ENCODE measurements around the gene AEBP2.
A peak's percentile ranks its signal among the peaks of the same experiment; 100 is the strongest.
"Not testable (repeated sequence)": the region's sequence is repeated elsewhere in the genome, so short reads cannot be mapped to it uniquely, and the experiment has no call there.

The AEBP2 gene

DNA sequence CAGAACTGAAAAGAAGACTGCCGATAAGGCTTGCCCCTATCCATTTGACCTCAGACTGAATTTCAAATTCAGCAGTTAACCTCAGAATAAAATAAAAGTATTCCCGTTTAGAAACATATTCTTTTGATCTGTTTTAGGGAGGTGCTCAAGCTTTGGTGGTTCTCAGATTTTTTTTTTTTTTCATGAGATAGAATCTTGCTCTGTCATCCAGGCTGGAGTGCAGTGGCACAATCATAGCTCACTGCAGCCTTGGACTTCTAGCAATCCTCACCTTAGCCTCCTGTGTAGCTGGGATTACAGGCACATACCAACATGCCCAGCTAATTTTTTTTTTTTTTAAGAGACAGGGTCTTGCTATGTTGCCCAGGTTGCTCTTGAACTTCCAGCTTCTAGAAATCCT is 15.5 kb downstream of the AEBP2 start:
- no peak for DNase-seq (ENCODE audit: low read depth, low spot score)

GRCh38 chr12:19456176-19456575 is 16.9 kb downstream of the AEBP2 start:
- DNase-seq (ENCODE audit: low read depth, low spot score) = no peak

DNA sequence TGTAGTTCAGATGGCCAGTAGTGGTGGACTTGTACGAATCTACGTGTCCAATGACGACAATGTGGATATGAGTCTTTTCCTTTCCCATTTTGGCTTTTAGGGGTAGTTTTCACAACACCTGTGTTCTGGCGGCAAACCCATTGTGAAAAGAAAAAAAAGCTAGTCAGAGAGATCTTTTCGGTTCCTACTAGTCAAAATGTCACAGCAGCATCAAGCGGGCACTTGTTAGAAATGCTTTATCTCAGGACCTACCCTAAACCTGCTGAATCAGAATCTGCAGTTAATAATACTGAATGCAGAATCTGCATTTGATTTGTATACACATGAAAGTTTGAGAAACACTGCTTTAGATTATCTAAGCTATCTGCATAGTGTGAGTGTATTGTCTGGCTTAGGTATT is 18.3 kb downstream of the AEBP2 start:
- no peak for DNase-seq (ENCODE audit: low read depth, low spot score)

DNA sequence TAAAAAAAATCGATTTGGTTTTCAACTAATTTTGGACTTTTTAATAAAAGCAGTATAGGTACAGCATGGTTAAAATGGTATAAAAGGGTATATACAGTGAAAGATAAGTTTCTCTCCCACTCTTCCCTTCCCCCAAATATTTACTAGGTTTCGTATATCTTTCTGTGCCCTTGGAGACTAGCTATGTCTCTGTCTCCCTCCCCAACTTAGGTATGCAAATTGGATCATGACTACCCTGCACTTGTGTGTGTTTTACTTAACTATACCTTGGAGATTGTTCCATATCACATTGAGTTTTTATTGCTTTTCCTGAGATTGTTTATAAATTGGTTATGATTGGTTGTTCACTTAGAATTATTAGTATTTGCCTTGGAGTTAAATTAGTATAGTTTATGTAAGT is 19.4 kb downstream of the AEBP2 start:
- DNase-seq (ENCODE audit: low read depth, low spot score) = no peak

DNA sequence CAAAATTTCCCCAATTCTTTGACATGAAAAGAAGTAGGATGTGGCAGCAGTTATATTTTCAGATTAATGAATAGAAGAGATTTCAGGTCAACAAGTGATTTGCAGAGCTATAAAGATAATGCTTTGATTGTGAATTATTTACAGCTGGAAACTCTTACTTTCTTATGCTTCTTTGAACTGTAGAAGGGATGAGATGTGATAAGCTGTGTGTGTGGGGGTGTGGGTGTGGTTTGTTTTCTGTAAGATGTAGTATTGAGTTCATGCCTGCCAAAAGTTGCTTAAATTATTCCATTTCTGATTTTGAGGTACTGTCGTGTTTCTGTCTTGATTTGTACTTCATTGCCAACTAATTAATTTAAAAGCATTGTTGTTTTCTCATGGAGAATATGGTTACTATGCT is 22.7 kb downstream of the AEBP2 start:
- no peak for DNase-seq (ENCODE audit: low read depth, low spot score)

DNA sequence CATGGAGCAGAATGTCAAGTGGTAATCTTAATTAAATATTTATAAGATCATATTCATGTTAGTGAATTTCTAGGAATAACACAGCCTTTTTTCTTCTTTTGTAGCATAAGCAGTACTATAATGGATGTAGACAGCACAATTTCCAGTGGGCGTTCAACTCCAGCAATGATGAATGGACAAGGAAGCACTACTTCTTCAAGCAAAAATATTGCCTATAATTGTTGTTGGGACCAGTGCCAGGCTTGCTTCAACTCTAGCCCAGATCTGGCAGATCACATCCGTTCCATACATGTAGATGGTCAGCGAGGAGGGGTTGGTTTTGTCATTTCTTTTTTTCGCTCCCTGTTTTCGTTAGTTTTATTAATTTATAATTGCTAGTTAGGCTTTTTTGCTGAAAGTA is 23.1 kb downstream of the AEBP2 start:
- no peak for DNase-seq (ENCODE audit: low read depth, low spot score)

DNA sequence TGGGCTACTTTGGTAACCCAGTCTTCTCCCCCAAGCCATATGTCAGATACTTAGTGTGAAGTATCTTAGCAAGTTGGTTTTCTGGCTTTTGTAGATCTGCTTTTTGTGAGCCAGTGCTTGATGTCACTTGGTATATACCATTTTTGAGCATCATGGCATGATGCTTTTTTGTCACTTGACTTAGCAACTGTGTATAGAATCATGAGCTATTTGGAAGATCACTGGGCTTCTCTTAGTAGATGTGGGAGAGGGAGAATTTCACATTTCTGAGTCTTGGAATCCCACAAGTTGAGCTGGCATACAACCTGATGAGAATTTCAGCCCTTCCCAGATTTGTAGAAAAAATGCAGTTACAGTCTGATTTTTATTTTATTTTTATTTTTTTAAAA is 24.9 kb downstream of the AEBP2 start:
- no peak for DNase-seq (ENCODE audit: low read depth, low spot score)

- no peak for DNase-seq (ENCODE audit: low read depth, low spot score)
Observed at GRCh38 chr12:19465711-19466110, 26.4 kb downstream of the AEBP2 start.

DNA sequence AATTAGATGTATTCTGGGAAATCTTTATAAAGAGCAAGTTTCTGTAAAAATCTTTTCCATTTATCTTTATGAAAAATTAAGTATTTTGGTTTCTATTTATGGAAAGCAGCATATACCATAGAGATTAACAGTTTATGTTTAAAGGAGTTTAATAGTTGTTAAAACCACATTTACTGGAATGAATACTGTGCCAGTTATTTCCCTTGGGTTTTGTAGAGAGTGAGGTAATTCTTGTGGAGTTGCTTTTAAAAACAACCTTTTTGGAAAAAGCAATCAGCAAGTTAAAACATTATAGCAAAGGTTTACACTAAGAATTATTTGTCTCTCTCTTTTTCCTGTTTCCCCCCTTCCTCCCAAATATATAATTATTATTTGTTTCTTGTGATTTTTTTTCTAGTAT is 34.9 kb downstream of the AEBP2 start:
- DNase-seq (ENCODE audit: low read depth, low spot score) = no peak

- DNase-seq (ENCODE audit: low read depth, low spot score) = not testable (repeated sequence)
Observed at GRCh38 chr12:19475884-19476505, 36.7 kb downstream of the AEBP2 start.

- DNase-seq (ENCODE audit: low read depth, low spot score) = no peak
Observed at GRCh38 chr12:19477071-19477470, 37.8 kb downstream of the AEBP2 start.

GRCh38 chr12:19480459-19480858 is 41.2 kb downstream of the AEBP2 start:
- DNase-seq (ENCODE audit: low read depth, low spot score) = no peak

DNA sequence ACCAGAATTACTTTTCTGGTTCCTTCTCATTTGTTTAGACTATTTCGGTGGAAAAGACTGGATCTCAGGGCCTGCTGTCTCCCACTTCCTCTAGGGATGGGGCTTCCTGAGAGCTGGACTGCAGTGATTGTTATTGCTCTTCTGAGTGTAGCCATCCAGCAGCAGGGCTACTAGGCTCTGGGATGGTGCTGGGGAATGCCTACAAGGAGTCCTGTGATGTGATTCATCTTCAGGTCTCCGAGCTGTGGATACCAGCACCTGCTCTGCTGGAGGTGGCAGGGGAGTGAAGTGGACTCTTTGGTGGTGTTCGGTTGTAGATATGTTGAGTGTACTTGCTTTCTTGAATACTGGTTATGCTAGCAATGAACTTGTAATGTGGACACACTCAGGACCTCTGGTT is 42.7 kb downstream of the AEBP2 start:
- DNase-seq (ENCODE audit: low read depth, low spot score) = no peak

GRCh38 chr12:19482551-19483109 is 43.3 kb downstream of the AEBP2 start:
- peak; percentile 17 for DNase-seq (ENCODE audit: low read depth, low spot score)

GRCh38 chr12:19483727-19484126 is 44.4 kb downstream of the AEBP2 start:
- DNase-seq (ENCODE audit: low read depth, low spot score) = no peak

DNA sequence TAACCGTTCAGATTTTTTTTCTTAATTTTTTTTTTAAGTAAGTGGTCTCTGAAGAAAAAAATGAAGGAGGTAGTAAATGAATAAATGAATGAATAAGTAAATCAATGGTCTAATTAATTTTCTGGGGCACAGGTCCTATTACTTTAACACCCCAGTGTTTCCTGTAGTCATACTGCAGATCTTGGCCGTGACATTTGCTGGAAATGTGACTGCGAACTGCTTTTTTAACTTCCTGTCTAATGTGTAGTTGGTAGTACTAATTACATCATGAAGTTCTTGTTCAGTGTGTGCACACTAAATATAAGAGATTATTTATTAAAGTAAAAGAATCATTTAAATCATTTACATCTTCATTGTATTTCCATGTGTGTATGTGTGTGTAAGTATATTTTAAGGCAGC is 45.4 kb downstream of the AEBP2 start:
- DNase-seq (ENCODE audit: low read depth, low spot score) = no peak

DNA sequence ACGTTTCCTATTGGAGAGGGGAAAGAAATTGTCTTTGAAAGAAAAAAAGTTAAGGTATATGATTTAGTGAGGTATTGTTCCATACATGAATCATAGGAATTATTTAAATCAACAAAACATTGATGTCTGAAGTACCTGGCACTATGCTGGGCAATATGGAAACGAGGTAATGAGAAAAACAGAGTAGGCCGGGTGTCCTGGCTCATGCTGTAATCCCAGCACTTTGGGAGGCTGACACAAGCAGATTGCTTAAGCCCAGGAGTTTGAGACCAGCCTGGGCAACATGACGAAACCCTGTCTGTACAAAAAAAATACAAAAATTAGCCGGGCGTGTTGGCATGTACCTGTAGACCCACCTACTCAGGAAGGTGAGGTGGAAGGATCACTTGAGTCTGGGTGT is 45.9 kb downstream of the AEBP2 start:
- DNase-seq (ENCODE audit: low read depth, low spot score) = no peak

- DNase-seq (ENCODE audit: low read depth, low spot score) = no peak
Observed at GRCh38 chr12:19489168-19489567, 49.9 kb downstream of the AEBP2 start.

DNA sequence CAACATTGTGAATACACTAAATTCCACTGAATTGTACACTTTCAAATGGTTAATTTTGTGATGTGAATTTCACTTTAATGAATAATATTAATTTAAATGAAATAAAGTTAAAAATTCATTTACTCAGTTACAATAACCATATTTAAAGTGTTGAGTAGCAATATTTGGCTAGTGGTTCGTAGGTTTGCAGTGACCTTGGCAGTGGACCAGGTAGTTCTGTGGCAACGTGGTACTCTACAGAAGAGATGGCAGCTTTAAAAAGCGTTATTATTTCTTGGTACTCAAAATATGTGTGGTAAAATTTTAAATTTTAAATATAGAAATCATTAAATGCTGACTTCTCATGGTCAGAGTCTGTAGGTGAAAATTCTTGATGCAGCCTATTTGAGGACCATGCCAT is 51.6 kb downstream of the AEBP2 start:
- DNase-seq (ENCODE audit: low read depth, low spot score) = no peak

DNA sequence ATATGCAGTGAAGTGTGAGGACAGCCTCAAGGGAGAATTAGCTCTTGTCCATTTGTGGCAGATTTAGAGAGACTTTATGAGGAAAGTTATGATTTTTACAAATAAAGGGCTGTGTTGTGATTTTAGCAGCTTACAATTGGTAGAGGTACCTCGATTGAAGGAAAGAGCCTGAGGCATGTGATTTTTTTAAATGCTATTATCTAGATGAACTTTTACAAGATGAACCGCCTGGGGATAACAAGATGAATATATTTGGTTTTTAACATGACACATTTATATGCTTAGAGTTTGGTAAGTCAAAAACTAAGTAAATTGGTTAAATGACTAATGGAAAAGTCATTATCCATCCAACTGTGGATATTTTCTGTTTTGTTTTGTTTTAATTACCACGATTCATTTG is 52.6 kb downstream of the AEBP2 start:
- DNase-seq (ENCODE audit: low read depth, low spot score) = no peak

GRCh38 chr12:19496219-19496878 is 57.1 kb downstream of the AEBP2 start:
- DNase-seq (ENCODE audit: low read depth, low spot score) = no peak

GRCh38 chr12:19498099-19498498 is 58.8 kb downstream of the AEBP2 start:
- no peak for DNase-seq (ENCODE audit: low read depth, low spot score)

GRCh38 chr12:19499030-19499429 is 59.7 kb downstream of the AEBP2 start:
- no peak for DNase-seq (ENCODE audit: low read depth, low spot score)

DNA sequence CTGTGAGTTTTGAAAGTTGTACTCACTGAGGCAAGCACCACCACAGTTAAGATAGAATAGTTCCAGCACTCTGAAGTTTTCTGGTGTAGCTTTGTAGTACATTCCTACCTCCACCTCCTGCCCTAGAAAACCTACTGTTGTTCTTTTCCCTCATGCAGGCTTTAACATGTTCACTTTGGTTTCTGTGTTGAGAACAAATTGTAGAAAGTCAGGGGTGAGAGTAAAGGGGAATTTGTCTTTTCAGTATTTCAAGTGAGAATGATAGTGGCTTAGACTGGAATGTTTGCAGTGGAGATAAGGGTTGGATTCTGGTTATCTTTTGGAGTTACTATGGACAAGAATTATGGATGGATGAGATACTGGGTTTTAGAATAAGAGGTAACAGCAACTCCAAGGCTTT is 67.2 kb downstream of the AEBP2 start:
- DNase-seq (ENCODE audit: low read depth, low spot score) = no peak

All from activated CD4-positive, CD25-positive, alpha-beta regulatory T cell treated with anti-CD3 and anti-CD28 coated beads, Interleukin-2, amount 50 U/mL, for 16 hours (primary cell).